SH-SY5Y (cell line): Measurements from ENCODE around the gene TRUB2.

Experiments used
- GATA2 ChIP-seq: IDR thresholded peaks from 2 replicates; pipeline ENCODE4 v1.6.1; 2011; ENCODE audit warnings: mild to moderate bottlenecking, low read depth, low read length
- GATA3 ChIP-seq: IDR thresholded peaks from 2 replicates; pipeline ENCODE4 v1.6.1; 2011; ENCODE audit warnings: low read depth, mild to moderate bottlenecking, low read length, moderate library complexity

DNA sequence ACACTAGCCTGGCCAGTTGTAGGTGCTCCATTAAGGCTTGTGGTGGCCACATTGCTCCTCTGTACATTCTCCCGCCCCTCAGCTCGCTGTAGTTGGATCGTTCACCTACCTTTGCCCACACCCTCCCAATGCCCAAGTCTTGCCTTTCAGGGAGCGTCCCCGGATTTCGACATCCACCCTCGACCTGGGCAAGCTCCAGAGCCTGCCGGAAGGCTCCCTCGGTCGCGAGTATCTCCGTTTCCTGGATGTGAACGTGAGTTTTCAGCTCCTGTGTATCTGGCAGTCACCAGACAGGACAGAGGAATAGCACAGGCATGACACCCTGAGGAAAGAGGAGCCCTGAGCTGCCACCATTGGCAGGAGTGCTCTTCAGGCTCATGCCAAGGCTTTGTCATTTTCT, 3.4 kb upstream of the TRUB2 start:
- TF ChIP-seq GATA2 (no peak), GATA3 (no peak)
